MM.1S (cell line): ENCODE data around the gene DYNC1H1.

Source experiments
- EZH2 ChIP-seq: fragments of 300-600 bp; sonication (generic); optimal IDR thresholded peaks from 2 replicates; pipeline ENCODE3; 2017; ENCODE audit warnings: low read depth, mild to moderate bottlenecking, antibody characterized with exemption, low read length, mixed read lengths
- TF ChIP-seq, protein P1 (sequence below): fragments of 300-600 bp; sonication (generic); IDR thresholded peaks from 2 replicates; pipeline ENCODE4 v1.5.1; 2016; ENCODE audit warnings: antibody characterized with exemption, low read length, mixed read lengths

DNA sequence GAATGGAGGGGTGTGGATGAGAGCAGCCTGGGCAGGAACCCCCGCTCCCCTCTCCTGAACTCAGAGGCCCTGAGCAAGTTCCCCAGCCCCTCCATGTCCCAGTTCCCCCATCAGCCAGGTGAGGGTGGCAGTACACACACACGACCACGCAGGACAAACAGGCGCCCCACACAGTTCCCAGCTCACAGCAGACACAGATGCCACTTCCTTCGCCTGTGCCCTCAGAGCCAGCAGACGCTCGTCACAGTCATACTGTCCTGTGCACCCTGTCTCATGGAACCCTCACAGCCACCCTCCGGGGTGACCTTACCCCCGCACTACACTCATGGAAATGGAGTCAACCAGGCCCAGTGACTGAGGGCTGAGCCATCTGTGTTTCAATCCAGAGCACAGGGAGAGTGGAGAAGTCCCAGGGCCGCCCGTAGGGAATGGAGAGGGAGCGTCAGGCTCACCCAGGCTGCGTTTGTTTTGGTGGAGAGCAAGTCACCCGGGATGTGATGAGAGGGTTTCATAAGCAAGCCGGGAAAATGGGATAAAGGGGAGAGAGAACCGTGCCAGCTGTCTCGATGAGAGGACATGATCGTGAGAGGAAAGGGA, 47.5 kb upstream of the DYNC1H1 start:
- TF ChIP-seq, protein P1, sequence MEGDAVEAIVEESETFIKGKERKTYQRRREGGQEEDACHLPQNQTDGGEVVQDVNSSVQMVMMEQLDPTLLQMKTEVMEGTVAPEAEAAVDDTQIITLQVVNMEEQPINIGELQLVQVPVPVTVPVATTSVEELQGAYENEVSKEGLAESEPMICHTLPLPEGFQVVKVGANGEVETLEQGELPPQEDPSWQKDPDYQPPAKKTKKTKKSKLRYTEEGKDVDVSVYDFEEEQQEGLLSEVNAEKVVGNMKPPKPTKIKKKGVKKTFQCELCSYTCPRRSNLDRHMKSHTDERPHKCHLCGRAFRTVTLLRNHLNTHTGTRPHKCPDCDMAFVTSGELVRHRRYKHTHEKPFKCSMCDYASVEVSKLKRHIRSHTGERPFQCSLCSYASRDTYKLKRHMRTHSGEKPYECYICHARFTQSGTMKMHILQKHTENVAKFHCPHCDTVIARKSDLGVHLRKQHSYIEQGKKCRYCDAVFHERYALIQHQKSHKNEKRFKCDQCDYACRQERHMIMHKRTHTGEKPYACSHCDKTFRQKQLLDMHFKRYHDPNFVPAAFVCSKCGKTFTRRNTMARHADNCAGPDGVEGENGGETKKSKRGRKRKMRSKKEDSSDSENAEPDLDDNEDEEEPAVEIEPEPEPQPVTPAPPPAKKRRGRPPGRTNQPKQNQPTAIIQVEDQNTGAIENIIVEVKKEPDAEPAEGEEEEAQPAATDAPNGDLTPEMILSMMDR, result no peak
- no peak for TF ChIP-seq EZH2
